Testis (tissue), 2 donors: ENCODE results near the gene HSD17B1.

ENCODE experiments used
- POLR2A ChIP-seq: fragments of 450-650 bp; IDR thresholded peaks from one replicate; pipeline ENCODE4 v1.6.1; 2017; ENCODE audit warnings: antibody characterized with exemption, mild to moderate bottlenecking, moderate library complexity
- TF ChIP-seq, protein P1 (sequence below), 3 experiments: fragments of 450-650 bp in 2 of 3; fragments of 200-600 bp in 1 of 3; sonication (generic) in 1 of 3; IDR thresholded peaks; one replicate each; pipeline ENCODE4 v1.5.1; 2016 to 2019; ENCODE audit warnings: antibody characterized with exemption in 3 of 3, mild to moderate bottlenecking in 2 of 3, moderate library complexity in 1 of 3

DNA sequence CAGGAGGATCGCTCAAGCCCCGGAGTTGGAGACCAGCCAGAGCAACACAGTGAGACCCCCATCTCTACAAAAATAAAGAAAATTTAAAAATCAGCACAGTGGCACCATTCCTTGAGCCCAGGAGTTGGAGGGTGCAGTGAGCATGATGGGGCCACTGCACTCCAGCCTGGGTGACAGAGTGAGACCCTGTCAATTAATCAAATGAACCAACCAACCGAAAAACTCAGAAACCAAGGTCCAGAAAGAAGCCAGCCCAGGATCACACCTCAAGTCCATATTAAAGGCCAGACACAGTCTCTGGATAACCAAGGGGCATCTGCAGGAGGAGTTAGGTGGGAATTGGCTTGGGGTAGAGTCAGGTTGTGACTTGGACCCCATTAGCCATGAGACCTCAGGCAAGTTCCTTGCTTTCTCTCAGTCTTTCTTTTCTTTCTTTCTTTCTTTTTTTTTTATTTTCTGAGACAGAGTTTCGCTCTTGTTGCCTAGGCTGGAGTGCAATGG lies 2.4 kb downstream of the HSD17B1 start:
- TF ChIP-seq, protein P1, sequence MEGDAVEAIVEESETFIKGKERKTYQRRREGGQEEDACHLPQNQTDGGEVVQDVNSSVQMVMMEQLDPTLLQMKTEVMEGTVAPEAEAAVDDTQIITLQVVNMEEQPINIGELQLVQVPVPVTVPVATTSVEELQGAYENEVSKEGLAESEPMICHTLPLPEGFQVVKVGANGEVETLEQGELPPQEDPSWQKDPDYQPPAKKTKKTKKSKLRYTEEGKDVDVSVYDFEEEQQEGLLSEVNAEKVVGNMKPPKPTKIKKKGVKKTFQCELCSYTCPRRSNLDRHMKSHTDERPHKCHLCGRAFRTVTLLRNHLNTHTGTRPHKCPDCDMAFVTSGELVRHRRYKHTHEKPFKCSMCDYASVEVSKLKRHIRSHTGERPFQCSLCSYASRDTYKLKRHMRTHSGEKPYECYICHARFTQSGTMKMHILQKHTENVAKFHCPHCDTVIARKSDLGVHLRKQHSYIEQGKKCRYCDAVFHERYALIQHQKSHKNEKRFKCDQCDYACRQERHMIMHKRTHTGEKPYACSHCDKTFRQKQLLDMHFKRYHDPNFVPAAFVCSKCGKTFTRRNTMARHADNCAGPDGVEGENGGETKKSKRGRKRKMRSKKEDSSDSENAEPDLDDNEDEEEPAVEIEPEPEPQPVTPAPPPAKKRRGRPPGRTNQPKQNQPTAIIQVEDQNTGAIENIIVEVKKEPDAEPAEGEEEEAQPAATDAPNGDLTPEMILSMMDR (IDR thresholded peaks at IDR 0.05) = no peak
- no peak for TF ChIP-seq POLR2A
